ENCODE results near the gene PARD3.

Gene PARD3

GRCh38 chr10:34492081-34492480 lies 323.0 kb downstream of the PARD3 start:
- DNase-seq (ENCODE audit: low spot score): no peak

GRCh38 chr10:34491678-34492077 lies 323.4 kb downstream of the PARD3 start:
- DNase-seq (ENCODE audit: low spot score): no peak

GRCh38 chr10:34489973-34490745 lies 324.9 kb downstream of the PARD3 start:
- DNase-seq (ENCODE audit: low spot score): no peak

- no peak for DNase-seq (ENCODE audit: low spot score)
Observed at GRCh38 chr10:34489411-34489810, 325.7 kb downstream of the PARD3 start.

- no peak for DNase-seq (ENCODE audit: low spot score)
Observed at GRCh38 chr10:34488476-34489130, 326.5 kb downstream of the PARD3 start.

GRCh38 chr10:34486008-34486407 lies 329.1 kb downstream of the PARD3 start:
- no peak for DNase-seq (ENCODE audit: low spot score)

- no peak for DNase-seq (ENCODE audit: low spot score)
Observed at GRCh38 chr10:34484164-34484563, 330.9 kb downstream of the PARD3 start.

- DNase-seq (ENCODE audit: low spot score): no peak
Observed at GRCh38 chr10:34480345-34480744, 334.8 kb downstream of the PARD3 start.

- no peak for DNase-seq (ENCODE audit: low spot score)
Observed at GRCh38 chr10:34479520-34480179, 335.4 kb downstream of the PARD3 start.

GRCh38 chr10:34477249-34477648 lies 337.8 kb downstream of the PARD3 start:
- DNase-seq (ENCODE audit: low spot score): no peak

- DNase-seq (ENCODE audit: low spot score): no peak
Observed at GRCh38 chr10:34476608-34477007, 338.5 kb downstream of the PARD3 start.

- no peak for DNase-seq (ENCODE audit: low spot score)
Observed at GRCh38 chr10:34475786-34476185, 339.3 kb downstream of the PARD3 start.

GRCh38 chr10:34475274-34475646 lies 339.8 kb downstream of the PARD3 start:
- DNase-seq (ENCODE audit: low spot score): no peak

GRCh38 chr10:34474555-34475273 lies 340.4 kb downstream of the PARD3 start:
- DNase-seq (ENCODE audit: low spot score): no peak

- no peak for DNase-seq (ENCODE audit: low spot score)
Observed at GRCh38 chr10:34474009-34474376, 341.1 kb downstream of the PARD3 start.

GRCh38 chr10:34473174-34474008 lies 341.7 kb downstream of the PARD3 start:
- DNase-seq (ENCODE audit: low spot score): no peak

GRCh38 chr10:34470307-34470706 lies 344.8 kb downstream of the PARD3 start:
- DNase-seq (ENCODE audit: low spot score): no peak

GRCh38 chr10:34469446-34469845 lies 345.6 kb downstream of the PARD3 start:
- DNase-seq (ENCODE audit: low spot score): no peak

GRCh38 chr10:34467902-34468301 lies 347.2 kb downstream of the PARD3 start:
- no peak for DNase-seq (ENCODE audit: low spot score)

- no peak for DNase-seq (ENCODE audit: low spot score)
Observed at GRCh38 chr10:34467364-34467763, 347.7 kb downstream of the PARD3 start.

- DNase-seq (ENCODE audit: low spot score): no peak
Observed at GRCh38 chr10:34465678-34466077, 349.4 kb downstream of the PARD3 start.

- DNase-seq (ENCODE audit: low spot score): no peak
Observed at GRCh38 chr10:34464591-34464990, 350.5 kb downstream of the PARD3 start.

All from globus pallidus (tissue), 1 donor.